Measurements from ENCODE around the gene ARMC10. TPM values are rescaled to one million over a fixed set of nuclear protein-coding genes. Genes with fewer than 3 reads are reported as not detected.
"Not testable (repeated sequence)": the region's sequence is repeated elsewhere in the genome, so short reads cannot be mapped to it uniquely, and the experiment has no call there.

Gene ARMC10
- polyA plus RNA-seq, 5 donors, result 44.5 to 58.4 (median 54.3) TPM

GRCh38 chr7:103120362-103120761 is 45.4 kb downstream of the ARMC10 start:
- DNase-seq, result no peak

- no peak for DNase-seq
Observed at GRCh38 chr7:103121641-103122040, 46.7 kb downstream of the ARMC10 start.

DNA sequence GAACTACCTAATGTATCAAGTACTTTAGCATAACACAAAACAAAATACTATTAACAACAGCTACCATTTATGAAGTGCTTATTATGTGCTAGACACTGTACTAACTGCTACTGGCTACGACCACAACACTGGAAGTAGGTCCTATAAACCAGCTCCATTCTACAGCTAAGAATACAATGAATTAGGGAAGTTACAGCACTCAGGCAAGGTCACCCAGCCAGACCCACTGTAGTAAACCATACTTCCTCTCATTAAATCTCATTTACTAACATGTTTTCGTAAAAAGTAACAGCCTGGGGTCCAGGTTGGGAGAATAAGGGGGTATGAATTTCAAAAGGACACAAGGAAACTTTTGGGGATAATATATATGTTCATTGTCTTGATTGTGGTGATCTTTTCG is 48.6 kb downstream of the ARMC10 start:
- DNase-seq, result no peak

GRCh38 chr7:103124429-103124979 is 49.6 kb downstream of the ARMC10 start:
- no peak for DNase-seq

DNA sequence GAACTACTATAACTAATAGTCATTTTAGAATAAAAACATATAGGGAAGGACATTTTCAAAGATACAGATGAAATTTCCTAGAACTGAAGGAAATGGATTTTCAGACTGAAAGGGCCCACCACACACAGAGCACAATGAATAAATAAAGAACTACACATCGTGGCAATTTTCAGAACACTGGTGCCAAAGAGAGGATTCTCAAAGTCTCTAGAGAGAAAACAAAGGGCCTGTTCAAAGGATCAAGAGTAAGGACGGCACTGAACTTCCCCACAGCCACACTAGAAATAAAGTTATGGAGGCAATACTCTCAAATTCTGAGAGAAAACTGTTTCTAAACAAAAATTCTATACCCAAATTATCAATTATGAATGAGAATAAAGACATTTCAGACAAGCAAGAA is 52.1 kb downstream of the ARMC10 start:
- DNase-seq, result no peak

DNA sequence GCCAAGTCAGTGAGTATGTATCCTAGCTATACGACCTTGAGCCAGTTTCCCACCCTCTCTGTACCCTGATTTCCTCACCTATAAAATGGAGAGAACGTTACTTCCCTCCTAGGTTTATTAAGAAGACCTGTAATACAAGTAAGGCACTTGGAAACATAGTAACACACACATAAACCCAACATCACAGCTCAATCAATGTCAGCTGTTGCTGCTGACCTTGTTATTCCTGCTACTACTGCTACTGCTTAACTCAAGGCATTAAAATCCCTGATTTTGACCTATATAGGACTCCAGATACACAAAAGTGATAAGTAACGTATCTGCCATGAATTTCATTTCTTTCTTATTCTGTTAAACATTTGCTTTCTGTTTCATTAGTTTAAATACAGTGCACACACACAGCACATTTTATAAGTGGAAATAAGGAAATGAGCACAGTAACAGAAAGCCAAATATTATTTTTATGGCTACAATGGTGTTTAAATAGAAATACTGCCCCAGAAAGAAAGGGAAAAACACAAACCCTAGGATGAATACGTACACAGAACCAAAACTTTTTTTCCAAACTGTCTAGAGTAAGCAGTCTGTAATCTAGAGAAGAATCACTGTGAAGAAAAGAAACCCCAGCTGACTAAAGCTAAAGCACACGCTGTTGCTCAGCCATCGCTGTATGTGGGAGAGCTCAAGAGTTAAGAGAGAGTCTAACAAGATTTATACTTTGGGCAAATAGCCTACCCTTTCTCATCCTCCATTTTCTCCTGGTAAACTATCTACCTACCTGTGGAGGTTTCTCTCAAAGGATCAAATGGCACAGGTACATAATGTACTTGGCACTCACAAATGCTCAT is 55.0 kb downstream of the ARMC10 start:
- DNase-seq, result no peak

GRCh38 chr7:103130901-103131624 is 56.1 kb downstream of the ARMC10 start:
- no peak for DNase-seq

DNA sequence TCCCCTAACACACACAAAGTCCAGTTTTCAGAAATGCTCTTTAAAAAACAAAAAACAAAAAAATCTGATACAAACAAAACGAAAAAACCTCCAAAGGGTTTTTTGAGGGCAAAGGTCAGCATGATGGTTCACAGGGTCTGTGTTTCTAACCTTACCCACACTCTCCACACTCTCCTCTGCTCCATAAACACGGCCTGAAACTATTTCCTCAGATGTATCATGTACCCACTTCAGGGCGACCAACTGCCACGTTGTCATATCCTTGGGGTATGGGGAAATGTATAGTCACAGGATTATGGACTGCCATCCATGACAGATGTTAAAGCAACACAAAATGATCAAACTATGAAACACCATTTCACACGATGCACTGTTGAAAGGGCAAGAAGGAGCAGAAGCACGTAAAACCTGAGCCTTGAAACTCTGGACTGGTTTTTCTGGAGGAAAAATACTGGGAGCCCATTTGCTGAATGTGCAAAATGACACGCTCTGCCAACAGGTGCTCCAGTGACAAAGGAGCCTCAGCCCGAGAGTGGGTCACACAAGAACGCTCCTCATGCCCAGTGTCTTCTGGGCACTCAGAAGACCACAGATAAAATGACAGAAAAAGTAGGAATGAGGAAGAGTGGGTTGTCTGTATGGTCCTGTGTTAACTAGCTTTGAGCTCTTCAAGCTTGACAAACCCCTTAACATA is 58.2 kb downstream of the ARMC10 start:
- no peak for DNase-seq

DNA sequence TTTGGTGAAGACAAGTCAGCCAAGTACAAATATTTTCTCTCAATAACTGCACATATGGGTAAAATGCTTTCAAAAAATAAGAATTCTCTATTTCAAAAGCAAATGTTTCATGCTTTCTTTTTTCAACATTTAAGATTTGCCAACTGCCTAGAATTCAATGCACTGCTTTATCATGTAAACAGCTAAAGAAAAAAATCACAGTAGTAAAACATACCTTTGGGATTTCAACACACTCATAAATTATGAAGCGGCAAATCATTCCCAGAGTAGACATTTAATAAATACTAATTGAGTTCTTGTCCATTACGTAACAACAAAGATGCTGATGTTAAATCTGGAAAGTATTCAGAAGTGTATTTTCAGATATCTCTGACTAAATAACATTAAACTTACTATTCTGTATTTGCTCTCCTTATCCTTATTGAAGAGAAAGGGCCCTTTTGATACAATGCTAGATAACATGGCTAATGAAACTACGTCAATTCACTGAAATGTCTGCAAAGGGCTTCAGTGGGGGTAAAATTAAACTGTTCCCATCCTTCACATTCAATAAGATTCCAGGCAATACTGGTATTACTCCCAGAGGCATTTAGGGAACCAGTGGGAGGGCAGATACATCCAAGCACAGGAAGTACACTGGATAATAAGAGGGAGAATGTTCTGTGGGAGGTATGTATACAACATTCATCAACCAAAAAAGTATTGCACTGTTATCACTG is 60.1 kb downstream of the ARMC10 start:
- DNase-seq, result peak; percentile 32 to 33

DNA sequence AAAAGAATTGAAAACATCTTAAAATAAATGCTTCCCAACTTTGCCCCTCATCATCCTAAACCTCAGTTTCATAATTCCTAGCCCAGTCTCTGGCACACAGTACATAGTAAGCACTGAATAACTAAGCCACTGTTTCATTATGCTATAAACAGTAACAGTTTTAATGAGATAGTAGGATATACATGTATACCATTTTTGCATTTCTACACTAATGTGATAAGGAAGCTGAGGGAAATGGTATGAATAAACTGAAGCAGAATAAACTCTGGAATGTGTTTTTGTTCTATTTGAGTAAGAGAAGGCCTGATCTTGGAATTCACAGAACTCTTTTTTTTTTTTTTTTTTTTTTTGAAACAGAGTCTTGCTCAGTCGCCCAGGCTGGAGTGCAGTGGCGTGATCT is 65.1 kb downstream of the ARMC10 start:
- no peak for DNase-seq

GRCh38 chr7:103140685-103141084 is 65.7 kb downstream of the ARMC10 start:
- DNase-seq, result no peak

GRCh38 chr7:103141753-103142404 is 66.9 kb downstream of the ARMC10 start:
- no peak for DNase-seq

GRCh38 chr7:103142494-103142893 is 67.6 kb downstream of the ARMC10 start:
- no peak for DNase-seq

DNA sequence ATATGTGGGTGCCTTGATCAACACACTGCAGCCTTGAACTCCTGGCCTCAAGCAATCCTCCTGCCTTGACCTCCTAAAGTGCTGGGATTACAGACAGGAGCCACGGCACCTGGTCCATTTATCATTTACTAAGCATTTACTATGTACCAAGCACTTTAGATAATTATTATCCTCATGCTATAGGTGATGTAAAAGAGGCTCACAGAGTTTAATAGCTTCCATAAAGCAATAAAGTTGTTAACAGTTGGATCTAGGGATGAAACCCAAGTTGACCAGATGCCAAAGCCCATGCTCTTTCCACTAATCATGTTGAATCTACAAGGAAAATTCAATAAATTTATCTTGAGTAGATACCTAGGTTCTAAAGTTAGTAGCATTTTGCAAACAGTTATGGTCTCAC is 68.9 kb downstream of the ARMC10 start:
- DNase-seq, result no peak

- DNase-seq, result not testable (repeated sequence)
Observed at GRCh38 chr7:103144754-103145153, 69.8 kb downstream of the ARMC10 start.

- no peak for DNase-seq
Observed at GRCh38 chr7:103148131-103148993, 73.4 kb downstream of the ARMC10 start.

All from right lung (tissue), 5 donors.